HL-60 (cell line): ENCODE data around the gene SHH.

Experiments used
- CTCF ChIP-seq: IDR thresholded peaks from one replicate; pipeline ENCODE4 v1.5.1; 2011; ENCODE audit warnings: low read length, control low read depth, inconsistent platforms; ENCODE audit not compliant: insufficient read depth
- POLR2AphosphoS5 ChIP-seq: IDR thresholded peaks from 2 replicates; pipeline ENCODE4 v1.6.1; 2012; ENCODE audit warnings: low read depth
- SPI1 ChIP-seq: IDR thresholded peaks from 2 replicates; pipeline ENCODE4 v1.6.1; 2012; ENCODE audit warnings: low read depth, mild to moderate bottlenecking, borderline replicate concordance

GRCh38 chr7:155802906-155803417 is 9.3 kb downstream of the SHH start:
- TF ChIP-seq SPI1 (no peak), POLR2AphosphoS5 (no peak), CTCF (no peak)
